ENCODE results near the gene WBP2. TPM values are rescaled to one million over a fixed set of nuclear protein-coding genes. Genes with fewer than 3 reads are reported as not detected.

WBP2 gene
- total and polyA plus RNA-seq, 2 of the 13 experiments (the other 11 are each of a cell fraction or from before 2014, with no cell fraction given) = 29.2 to 29.5 TPM

- Histone ChIP-seq H4K20me1 (ENCODE audit: insufficient read depth, low read length) (0 out of 2 replicates have a peak, but pooled peaks cover 2% of the 10 kb centered on the region), H3K9me3 (ENCODE audit: low read length) (no peaks in the 10 kb centered on the region), H3K4me3 (replicated peaks in 1 of 3; ENCODE audit: insufficient read depth in 1 of 3, low read depth in 2 of 3, low read length in 3 of 3) (peak overlapping the region in 1 of 3 experiments; percentile 19; a peak in 2 of 6 replicates), H3K4me1 (ENCODE audit: insufficient read depth, low read length) (peaks cover 70% of the 10 kb centered on the region), H3K4me2 (ENCODE audit: low read depth, low read length) (peak overlapping the region; percentile 26), H3K27me3 (ENCODE audit: control insufficient read depth in 1 of 2, insufficient read depth in 2 of 2, low read length in 2 of 2) (no peaks in the 10 kb centered on the region), H3K9ac (ENCODE audit: insufficient read depth, low read depth, low read length) (peak overlapping the region; percentile 3; the same call in 1 of the 2 replicates), H3K36me3 (replicated peaks in 1 of 2; ENCODE audit: control insufficient read depth in 1 of 2, insufficient read depth in 2 of 2, low read length in 2 of 2) (peaks cover 9 to 34% of the 10 kb centered on the region in 2 experiments), H2AFZ (ENCODE audit: low read length) (no peak overlapping the region), H3K27ac (ENCODE audit: extremely low read length, insufficient read depth, low read length) (peak overlapping the region; percentile 69), H3K79me2 (ENCODE audit: insufficient read depth, low read length) (no peaks in the 10 kb centered on the region)
- POLR2A ChIA-PET = interaction anchor here (0.7 to 7.7 kb wide), 23 partner anchors 8 to 157 kb away, joined by 3 to 229 read pairs (median 14); partner anchors contain the start of genes CDK3, GALK1, MRPL38 and TRIM47
- BruUV-seq (replicated peaks) = no TSS peak
- in situ Hi-C loops (cut with HindIII; ENCODE audit: extremely low pct_ligation_motif_present, low pct_unique_long_range_greater_than_20kb) = no loop called here
- FAIRE-seq (peak; percentile 94), ATAC-seq (peak; percentile 68), DNase-seq (ENCODE audit: low spot score) (peak; percentile 95)
- CTCF ChIA-PET (ENCODE audit: low intra/inter-chr PET ratio, low total read pairs) = interaction anchor here (1.9 to 3.0 kb wide), 2 partner anchors 14 to 19 kb away, joined by 6 to 7 read pairs; no protein-coding TSS in a partner anchor
- 51% methylated on average over 18 of the region's 34 CpGs for WGBS (ENCODE audit: low lambda C conversion rate)
- intact Hi-C loops (cut with micrococcal nuclease; ENCODE audit: unreplicated experiment) = no loop called here
- peak; percentile 99 for TF ChIP-seq ZNF281 (CRISPR knock-in tag; IDR thresholded peaks at IDR 0.05; ENCODE audit: borderline replicate concordance)
- TF ChIP-seq FOXK1 (CRISPR knock-in tag; IDR thresholded peaks at IDR 0.05; ENCODE audit: borderline replicate concordance, low read depth) = 0 out of 2 replicates have a peak, but pooled peaks have one; percentile 52
- peak; percentile 95 for TF ChIP-seq ESRRA (CRISPR knock-in tag; IDR thresholded peaks at IDR 0.05; ENCODE audit: low read depth)
- TF ChIP-seq HIVEP1 (CRISPR knock-in tag; IDR thresholded peaks at IDR 0.05) = peak; percentile 93
- peak; percentile 65; the same call in 1 of the 2 replicates for TF ChIP-seq KAT8 (CRISPR knock-in tag; IDR thresholded peaks at IDR 0.05)
- TF ChIP-seq E2F5 (CRISPR knock-in tag; conservative IDR thresholded peaks at IDR 0.05) = no peak; the same call in 1 of the 2 replicates
- peak; percentile 70; the same call in 1 of the 2 replicates for TF ChIP-seq FLYWCH1 (CRISPR knock-in tag; IDR thresholded peaks at IDR 0.05)
- TF ChIP-seq ZNF766 (CRISPR knock-in tag; IDR thresholded peaks at IDR 0.05; ENCODE audit: borderline replicate concordance) = peak; percentile 68; the same call in 1 of the 2 replicates
- TF ChIP-seq RFX1 (IDR thresholded peaks at IDR 0.05) = no peak
- peak; percentile 78 for TF ChIP-seq SIX4 (CRISPR knock-in tag; IDR thresholded peaks at IDR 0.05)
- peak; percentile 86; the same call in 1 of the 2 replicates for TF ChIP-seq ZBTB20 (CRISPR knock-in tag; IDR thresholded peaks at IDR 0.05; ENCODE audit: borderline replicate concordance, low read depth)
- TF ChIP-seq ZNF569 (CRISPR knock-in tag; IDR thresholded peaks at IDR 0.05; ENCODE audit: borderline replicate concordance) = no peak
- TF ChIP-seq MXD1 (CRISPR knock-in tag; IDR thresholded peaks at IDR 0.05) = peak; percentile 77; the same call in 1 of the 2 replicates
- TF ChIP-seq RBM39 (IDR thresholded peaks at IDR 0.05; ENCODE audit: low read depth, low read length, poor library complexity, severe bottlenecking) = peak; percentile 92
- peak; percentile 82 for TF ChIP-seq ZNF263 (CRISPR knock-in tag; IDR thresholded peaks at IDR 0.05)
- TF ChIP-seq POGK (CRISPR knock-in tag; conservative IDR thresholded peaks at IDR 0.05) = peak; percentile 93
Observed at GRCh38 chr17:75846692-75847613, 8.2 kb downstream of the WBP2 start.

Measured in HepG2 (cell line).